ENCODE measurements around the gene TGFBR3L.

The TGFBR3L gene

GRCh38 chr19:7914598-7915045 lies at the start of gene TGFBR3L:
Gene TGFBR3L, plus strand, starts transcription at chr19:7914830.
- no peak for DNase-seq

- DNase-seq, result no peak
Measured at GRCh38 chr19:7865262-7865911, 49.2 kb upstream of the TGFBR3L start.

- no peak for DNase-seq
Measured at GRCh38 chr19:7866399-7867091, 48.1 kb upstream of the TGFBR3L start.

- DNase-seq, result no peak
Measured at GRCh38 chr19:7867092-7867844, 47.4 kb upstream of the TGFBR3L start.

GRCh38 chr19:7868326-7868670 lies 46.3 kb upstream of the TGFBR3L start:
- DNase-seq, result peak; percentile 35

- DNase-seq, result peak; percentile 88
Measured at GRCh38 chr19:7868671-7869452, 45.8 kb upstream of the TGFBR3L start.

- peak; percentile 73 for DNase-seq
Measured at GRCh38 chr19:7869453-7869909, 45.1 kb upstream of the TGFBR3L start.

GRCh38 chr19:7869910-7870511 lies 44.6 kb upstream of the TGFBR3L start:
- DNase-seq, result peak; percentile 67

GRCh38 chr19:7870571-7871436 lies 43.8 kb upstream of the TGFBR3L start:
- peak; percentile 67 for DNase-seq

- peak; percentile 88 for DNase-seq
Measured at GRCh38 chr19:7871437-7872305, 43.0 kb upstream of the TGFBR3L start.

GRCh38 chr19:7872306-7873204 lies 42.1 kb upstream of the TGFBR3L start:
- no peak for DNase-seq

- no peak for DNase-seq
Measured at GRCh38 chr19:7873304-7874075, 41.1 kb upstream of the TGFBR3L start.

GRCh38 chr19:7874076-7874896 lies 40.3 kb upstream of the TGFBR3L start, which contains the start of gene PRR36:
Gene PRR36, minus strand, starts transcription at chr19:7874390. Its CDS starts 701 bp downstream, at chr19:7873689.
- DNase-seq, result no peak

GRCh38 chr19:7874897-7875273 lies 39.7 kb upstream of the TGFBR3L start:
- no peak for DNase-seq

- DNase-seq, result no peak
Measured at GRCh38 chr19:7877249-7877836, 37.3 kb upstream of the TGFBR3L start.

- DNase-seq, result no peak
Measured at GRCh38 chr19:7879111-7879807, 35.4 kb upstream of the TGFBR3L start.

Data from CD4-positive, alpha-beta T cell treated with Interleukin-15 for 1 hour (primary cell).